HUES48 (cell line): ENCODE measurements around the gene LAMA5.

Source experiments
- H3K27ac ChIP-seq: one replicate; pipeline ENCODE4 v1.7.0; 2013; ENCODE audit warnings: low read depth, low read length, inconsistent platforms
- H3K27me3 ChIP-seq: 2 replicates; pipeline ENCODE4 v1.6.1; 2013; ENCODE audit warnings: mild to moderate bottlenecking, low read length; ENCODE audit not compliant: control insufficient read depth, insufficient read depth
- H3K36me3 ChIP-seq: 2 replicates; pipeline ENCODE4 v1.6.1; 2013; ENCODE audit warnings: low read length; ENCODE audit not compliant: control insufficient read depth, insufficient read depth
- H3K4me1 ChIP-seq: 2 replicates; pipeline ENCODE4 v1.6.1; 2013; ENCODE audit warnings: mild to moderate bottlenecking, low read length; ENCODE audit not compliant: control insufficient read depth, insufficient read depth
- H3K4me3 ChIP-seq: 2 replicates; pipeline ENCODE4 v1.5.1; 2013; ENCODE audit warnings: mild to moderate bottlenecking, low read depth, low read length
- H3K9ac ChIP-seq: 2 replicates; pipeline ENCODE4 v1.6.1; 2013; ENCODE audit warnings: mild to moderate bottlenecking, low read depth, low read length, moderate library complexity
- H3K9me3 ChIP-seq: 2 replicates; pipeline ENCODE4 v1.6.1; 2013; ENCODE audit warnings: low read length; ENCODE audit not compliant: control insufficient read depth, insufficient read depth

The LAMA5 gene

DNA sequence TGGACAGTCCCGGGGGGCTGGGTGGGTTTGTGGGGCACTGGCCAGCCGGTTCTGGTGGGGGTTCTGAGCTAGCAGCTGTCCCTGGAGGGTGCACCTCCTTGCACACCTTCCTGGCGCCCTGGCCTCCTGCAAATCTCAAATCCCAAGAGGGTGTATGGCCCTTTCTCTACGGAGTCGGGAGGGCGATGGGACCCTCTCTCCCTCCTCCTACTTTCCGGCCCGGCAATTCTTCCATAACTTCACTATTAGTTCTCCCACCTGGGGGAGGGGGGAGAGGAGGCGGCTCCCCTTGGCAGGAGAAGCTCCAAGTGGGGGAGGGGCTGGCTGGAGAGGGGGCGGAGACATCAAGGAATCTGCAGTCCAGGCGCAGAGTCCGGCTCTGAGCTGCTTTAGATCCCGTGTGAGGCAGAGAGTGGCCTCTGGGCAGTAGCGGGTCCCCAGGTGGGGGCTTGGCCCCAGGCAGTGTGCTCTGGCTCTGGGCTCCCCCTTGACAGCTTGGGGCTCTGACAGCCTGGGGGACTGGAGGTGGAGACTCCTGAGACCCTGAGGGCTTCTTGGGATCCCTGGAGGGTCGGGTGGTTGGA lies 1.4 kb upstream of the LAMA5 start:
- H3K4me1 ChIP-seq: peaks cover 46% of the 10 kb centered on the region
- no peak overlapping the region; the same call in 1 of the 2 replicates for H3K9ac ChIP-seq
- H3K36me3 ChIP-seq: no peaks in the 10 kb centered on the region
- H3K9me3 ChIP-seq: no peaks in the 10 kb centered on the region
- H3K27ac ChIP-seq: peak overlapping the region; percentile 81
- H3K4me3 ChIP-seq: peak overlapping the region; percentile 64
- H3K27me3 ChIP-seq: no peaks in the 10 kb centered on the region

- H3K9me3 ChIP-seq: no peaks in the 10 kb centered on the region
- H3K36me3 ChIP-seq: no peaks in the 10 kb centered on the region
- peak overlapping the region; percentile 64 for H3K4me3 ChIP-seq
- no peaks in the 10 kb centered on the region for H3K27me3 ChIP-seq
- H3K4me1 ChIP-seq: peaks cover 53% of the 10 kb centered on the region
- peak overlapping the region; percentile 34 for H3K9ac ChIP-seq
- peak overlapping the region; percentile 61 for H3K27ac ChIP-seq
These were observed 700 bp upstream of the LAMA5 start for GRCh38 chr20:62367633-62368391.

GRCh38 chr20:62366370-62367135 lies 559 bp downstream of the LAMA5 start:
- peak overlapping the region; percentile 78 for H3K27ac ChIP-seq
- no peaks in the 10 kb centered on the region for H3K27me3 ChIP-seq
- peaks cover 64% of the 10 kb centered on the region for H3K4me1 ChIP-seq
- no peaks in the 10 kb centered on the region for H3K36me3 ChIP-seq
- no peaks in the 10 kb centered on the region for H3K9me3 ChIP-seq
- peak overlapping the region; percentile 69 for H3K9ac ChIP-seq
- H3K4me3 ChIP-seq: peak overlapping the region; percentile 70

DNA sequence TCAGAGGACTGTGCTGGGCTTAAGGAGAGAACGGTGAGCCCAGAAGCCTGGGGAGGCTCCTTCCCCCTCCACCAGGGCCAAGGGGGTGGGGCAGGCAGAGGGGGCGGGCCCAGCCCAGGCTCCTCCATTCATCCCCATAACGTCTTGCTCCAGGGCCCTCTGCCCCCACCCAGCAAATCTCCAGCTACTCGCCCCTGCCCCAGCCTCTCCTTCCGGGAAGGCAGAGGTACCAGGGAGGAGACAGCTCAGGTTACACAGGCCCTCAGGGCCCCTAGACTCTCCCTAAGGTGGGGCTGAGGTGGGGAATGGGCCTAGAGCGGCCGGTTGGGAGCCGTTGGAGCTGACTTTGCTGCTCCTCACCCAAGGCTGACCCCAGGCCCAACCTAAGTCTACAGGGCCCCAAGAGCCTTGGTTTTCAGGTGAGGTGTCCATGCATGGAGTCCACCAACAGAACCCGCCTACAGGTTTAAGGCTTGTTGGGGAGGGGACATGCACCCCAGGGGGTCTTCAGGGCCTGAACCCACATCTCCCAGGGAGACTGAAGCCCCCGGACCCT lies 1.2 kb downstream of the LAMA5 start:
- Histone ChIP-seq H3K27ac (peak overlapping the region; percentile 78), H3K9ac (peak overlapping the region; percentile 49), H3K4me3 (peak overlapping the region; percentile 70), H3K27me3 (no peaks in the 10 kb centered on the region), H3K36me3 (0 out of 2 replicates have a peak, but pooled peaks cover 2% of the 10 kb centered on the region), H3K4me1 (peaks cover 71% of the 10 kb centered on the region), H3K9me3 (no peaks in the 10 kb centered on the region)

DNA sequence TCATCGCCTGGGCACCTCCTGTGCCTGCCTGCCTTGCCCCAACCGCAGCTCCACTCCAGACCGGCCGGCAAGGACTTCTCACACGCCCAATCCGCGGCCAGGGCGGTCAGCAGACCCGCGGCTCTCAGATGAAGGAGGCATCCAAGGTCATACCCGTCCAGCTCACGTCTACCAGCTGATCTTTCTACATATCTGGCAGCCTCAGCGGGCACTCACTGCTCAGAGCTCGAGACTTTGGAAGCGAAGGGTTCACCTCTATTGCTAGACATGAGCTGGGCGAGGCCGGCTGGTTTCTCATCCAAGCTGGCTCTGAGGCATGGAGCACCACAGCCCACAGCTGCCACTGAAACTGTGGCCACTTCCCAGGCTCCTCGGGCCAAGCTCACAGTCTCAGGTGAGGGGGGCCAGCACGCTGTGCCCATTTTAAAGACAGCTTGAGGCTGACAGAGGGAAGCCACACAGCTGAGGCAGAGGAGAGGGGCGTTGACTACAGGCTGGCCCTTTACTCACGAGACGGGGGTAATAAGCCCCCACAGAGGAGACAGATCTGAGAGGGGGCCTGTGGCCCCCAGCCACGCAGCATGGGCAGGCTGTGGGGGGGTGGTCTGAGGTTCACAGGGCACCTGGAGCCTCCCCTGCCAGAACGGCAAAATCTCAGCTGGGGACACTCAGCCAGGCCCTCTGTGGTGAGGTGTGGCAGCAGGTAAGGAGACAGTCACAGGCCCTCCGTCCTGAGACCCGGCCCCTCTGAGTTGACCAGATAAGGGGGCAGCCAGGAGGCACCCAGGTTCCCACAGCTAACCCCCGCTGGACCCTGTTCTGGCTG lies 2.0 kb downstream of the LAMA5 start:
- Histone ChIP-seq H3K4me3 (peak overlapping the region; percentile 70; the same call in 1 of the 2 replicates), H3K4me1 (peaks cover 72% of the 10 kb centered on the region)

DNA sequence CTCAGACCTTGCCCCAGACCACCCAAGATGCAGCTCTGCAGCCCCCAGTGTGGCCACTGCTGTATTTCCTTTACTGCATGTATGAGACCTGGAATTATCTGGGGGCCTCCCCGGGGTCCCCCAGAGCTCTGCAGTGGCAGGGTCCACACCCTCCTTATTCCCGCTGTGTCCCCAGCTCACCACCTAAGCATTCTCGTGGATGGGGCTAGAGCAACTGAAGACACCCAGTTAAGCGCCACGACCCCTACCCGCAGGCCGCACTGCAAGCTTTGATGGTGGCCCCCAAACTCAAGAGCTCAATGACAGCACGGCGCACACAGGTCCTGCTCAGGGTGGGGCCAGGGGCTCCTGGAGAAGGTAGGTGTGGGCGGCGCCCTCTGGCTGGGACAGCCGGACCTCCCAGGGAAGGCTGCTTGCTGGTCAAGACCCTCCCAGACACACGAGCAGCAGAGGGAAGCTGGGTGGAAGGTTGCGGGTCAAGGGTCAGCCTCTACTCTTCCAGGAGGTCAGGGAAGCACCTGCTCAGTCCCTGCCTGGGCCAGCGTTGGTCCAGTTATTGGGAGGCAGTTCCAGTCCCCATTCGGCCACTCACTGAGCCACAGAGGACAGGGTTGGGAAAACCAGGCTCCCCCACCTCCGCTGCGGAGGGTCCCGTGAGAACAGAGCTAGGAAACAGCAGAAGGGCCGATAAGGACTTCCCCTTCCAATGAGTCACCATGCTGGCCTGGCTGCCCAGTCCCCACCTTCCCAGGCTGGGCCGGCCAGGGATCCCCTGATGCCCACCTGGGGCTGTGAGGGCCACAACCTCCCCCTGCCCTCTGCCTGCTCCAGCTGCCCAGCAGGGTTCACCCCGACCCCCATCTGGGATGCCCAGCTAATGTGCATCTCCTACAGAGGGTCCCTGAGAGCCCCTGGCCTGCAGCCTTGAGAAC lies 2.9 kb downstream of the LAMA5 start:
- peaks cover 63% of the 10 kb centered on the region for H3K4me1 ChIP-seq
- H3K4me3 ChIP-seq: no peak overlapping the region
- H3K9me3 ChIP-seq: no peaks in the 10 kb centered on the region
- H3K27ac ChIP-seq: peak overlapping the region; percentile 91
- no peak overlapping the region for H3K9ac ChIP-seq
- 0 out of 2 replicates have a peak, but pooled peaks cover 6% of the 10 kb centered on the region for H3K36me3 ChIP-seq
- H3K27me3 ChIP-seq: no peaks in the 10 kb centered on the region

More for the DNA sequence above, 2.0 kb downstream of the LAMA5 start:
- H3K9ac ChIP-seq: no peak overlapping the region; the same call in 1 of the 2 replicates
- no peaks in the 10 kb centered on the region for H3K9me3 ChIP-seq
- H3K27ac ChIP-seq: peak overlapping the region; percentile 91
- 0 out of 2 replicates have a peak, but pooled peaks cover 6% of the 10 kb centered on the region for H3K36me3 ChIP-seq
- H3K27me3 ChIP-seq: no peaks in the 10 kb centered on the region

- Histone ChIP-seq H3K27me3 (no peaks in the 10 kb centered on the region), H3K4me3 (no peak overlapping the region), H3K36me3 (peaks cover 12% of the 10 kb centered on the region; the same call in 1 of the 2 replicates), H3K9ac (no peak overlapping the region), H3K9me3 (no peaks in the 10 kb centered on the region), H3K4me1 (peaks cover 65% of the 10 kb centered on the region), H3K27ac (peak overlapping the region; percentile 91)
These were observed 3.9 kb downstream of the LAMA5 start for GRCh38 chr20:62362991-62363919.

- H3K36me3 ChIP-seq: peaks cover 12% of the 10 kb centered on the region; the same call in 1 of the 2 replicates
- no peaks in the 10 kb centered on the region for H3K27me3 ChIP-seq
- peaks cover 64% of the 10 kb centered on the region for H3K4me1 ChIP-seq
- H3K27ac ChIP-seq: peak overlapping the region; percentile 91
- H3K9ac ChIP-seq: 0 out of 2 replicates have a peak overlapping the region, but pooled peaks have one; percentile 34
- H3K4me3 ChIP-seq: no peak overlapping the region
- no peaks in the 10 kb centered on the region for H3K9me3 ChIP-seq
These were observed 4.5 kb downstream of the LAMA5 start for GRCh38 chr20:62362590-62362940.
